IPS-15b (cell line): ENCODE results near the gene SRSF7.
"Not testable (repeated sequence)": the region's sequence is repeated elsewhere in the genome, so short reads cannot be mapped to it uniquely, and the experiment has no call there.

Source experiments
- H3K27me3 ChIP-seq: one replicate; pipeline ENCODE4 v1.6.1; 2013; ENCODE audit warnings: low read length; ENCODE audit not compliant: control insufficient read depth, insufficient read depth
- H3K36me3 ChIP-seq: one replicate; pipeline ENCODE4 v1.6.1; 2013; ENCODE audit warnings: low read length; ENCODE audit not compliant: control insufficient read depth, insufficient read depth
- H3K4me1 ChIP-seq: one replicate; pipeline ENCODE4 v1.6.1; 2013; ENCODE audit warnings: mild to moderate bottlenecking, low read length; ENCODE audit not compliant: control insufficient read depth, insufficient read depth
- H3K4me3 ChIP-seq: one replicate; pipeline ENCODE4 v1.5.1; 2013; ENCODE audit warnings: low read depth, low read length
- H3K9ac ChIP-seq: one replicate; pipeline ENCODE4 v1.6.1; 2013; ENCODE audit warnings: low read depth, mild to moderate bottlenecking, low read length
- H3K9me3 ChIP-seq: one replicate; pipeline ENCODE4 v1.6.1; 2013; ENCODE audit warnings: mild to moderate bottlenecking, low read length; ENCODE audit not compliant: control insufficient read depth, insufficient read depth

The SRSF7 gene

GRCh38 chr2:38708900-38709566, 42.1 kb downstream of the SRSF7 start:
- Histone ChIP-seq H3K27me3 (no peaks in the 10 kb centered on the region), H3K9ac (no peak overlapping the region), H3K9me3 (no peaks in the 10 kb centered on the region), H3K4me1 (no peaks in the 10 kb centered on the region), H3K4me3 (no peak overlapping the region), H3K36me3 (no peaks in the 10 kb centered on the region)

DNA sequence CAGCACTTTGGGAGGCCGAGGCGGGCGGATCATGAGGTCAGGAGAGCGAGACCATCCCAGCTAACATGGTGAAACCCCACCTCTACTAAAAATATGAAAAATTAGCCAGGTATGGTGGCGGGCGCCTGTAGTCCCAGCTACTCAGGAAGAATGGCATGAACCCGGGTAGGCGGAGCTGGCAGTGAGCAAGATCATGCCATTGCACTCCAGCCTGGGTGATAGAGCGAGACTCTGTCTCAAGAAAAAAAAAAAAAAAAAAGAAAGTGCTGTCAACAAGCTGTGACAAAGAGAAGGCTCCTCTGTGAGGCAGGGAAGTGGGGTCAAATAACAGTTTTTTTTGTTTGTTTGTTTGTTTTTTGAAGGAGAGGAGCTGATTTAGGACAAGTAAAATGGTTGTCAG, 42.7 kb downstream of the SRSF7 start:
- not testable (repeated sequence) for H3K27me3 ChIP-seq, H3K36me3 ChIP-seq, H3K9me3 ChIP-seq, H3K9ac ChIP-seq, H3K4me1 ChIP-seq, H3K4me3 ChIP-seq

DNA sequence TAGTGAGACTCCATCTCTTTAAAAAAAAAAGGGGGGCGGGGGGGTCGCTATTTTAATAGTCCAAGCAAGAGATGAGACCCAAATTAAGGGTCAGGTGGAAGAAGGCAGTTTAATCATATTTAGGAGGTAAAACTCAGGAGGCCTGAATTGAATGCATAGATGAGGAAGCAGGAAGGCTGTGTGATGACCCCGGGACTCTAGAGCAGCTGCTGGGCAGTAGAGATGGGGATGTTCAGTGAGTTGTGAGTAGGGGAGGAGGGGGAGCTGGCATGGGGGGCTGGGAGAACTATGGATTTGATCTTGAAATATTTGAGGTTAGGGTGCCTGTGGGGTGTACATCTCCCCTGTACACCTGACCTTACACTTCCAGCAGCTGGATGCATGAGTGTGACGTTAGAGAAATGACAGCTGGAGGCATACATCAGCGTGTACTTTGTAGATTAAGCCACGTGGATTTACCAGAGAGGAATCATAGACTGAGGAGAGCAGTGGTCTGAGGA, 44.3 kb downstream of the SRSF7 start:
- Histone ChIP-seq H3K9me3 (no peaks in the 10 kb centered on the region), H3K4me3 (no peak overlapping the region), H3K4me1 (no peaks in the 10 kb centered on the region), H3K27me3 (no peaks in the 10 kb centered on the region), H3K9ac (no peak overlapping the region), H3K36me3 (no peaks in the 10 kb centered on the region)

- Histone ChIP-seq H3K4me1 (no peaks in the 10 kb centered on the region), H3K27me3 (no peaks in the 10 kb centered on the region), H3K36me3 (no peaks in the 10 kb centered on the region), H3K9me3 (no peaks in the 10 kb centered on the region), H3K4me3 (no peak overlapping the region), H3K9ac (no peak overlapping the region)
These were observed 46.5 kb downstream of the SRSF7 start for GRCh38 chr2:38704664-38705063.

GRCh38 chr2:38703336-38703735, 47.8 kb downstream of the SRSF7 start:
- H3K9me3 ChIP-seq, H3K36me3 ChIP-seq, H3K4me1 ChIP-seq, H3K4me3 ChIP-seq, H3K9ac ChIP-seq, H3K27me3 ChIP-seq: not testable (repeated sequence)

DNA sequence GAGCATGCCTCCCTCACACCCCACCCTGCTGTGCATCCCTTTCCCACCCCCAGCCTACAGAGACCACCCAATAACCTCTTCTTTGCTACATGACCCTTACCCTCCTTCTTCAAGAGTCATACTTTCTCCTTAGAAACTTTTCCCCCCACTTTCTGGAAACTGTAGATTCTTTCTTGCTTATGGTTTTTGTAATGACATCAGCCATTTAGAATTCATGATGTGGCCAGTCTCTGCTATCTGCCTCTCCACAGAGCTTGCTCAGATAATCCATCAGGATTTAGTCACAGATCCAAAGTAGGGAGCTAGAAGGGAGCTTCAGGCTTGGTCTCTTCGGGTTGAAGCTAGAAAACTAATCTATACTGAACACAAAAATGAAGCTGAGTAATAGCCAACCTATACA, 48.7 kb downstream of the SRSF7 start:
- H3K36me3 ChIP-seq = no peaks in the 10 kb centered on the region
- no peaks in the 10 kb centered on the region for H3K9me3 ChIP-seq
- no peak overlapping the region for H3K4me3 ChIP-seq
- no peak overlapping the region for H3K9ac ChIP-seq
- no peaks in the 10 kb centered on the region for H3K4me1 ChIP-seq
- no peaks in the 10 kb centered on the region for H3K27me3 ChIP-seq

- H3K9me3 ChIP-seq = no peaks in the 10 kb centered on the region
- H3K4me3 ChIP-seq = no peak overlapping the region
- no peaks in the 10 kb centered on the region for H3K4me1 ChIP-seq
- H3K36me3 ChIP-seq = no peaks in the 10 kb centered on the region
- no peaks in the 10 kb centered on the region for H3K27me3 ChIP-seq
- H3K9ac ChIP-seq = no peak overlapping the region
These were observed 49.6 kb downstream of the SRSF7 start for GRCh38 chr2:38701542-38701941.

GRCh38 chr2:38700881-38701458, 50.2 kb downstream of the SRSF7 start:
- Histone ChIP-seq H3K27me3 (no peaks in the 10 kb centered on the region), H3K4me1 (no peaks in the 10 kb centered on the region), H3K4me3 (no peak overlapping the region), H3K9ac (no peak overlapping the region), H3K9me3 (no peaks in the 10 kb centered on the region), H3K36me3 (no peaks in the 10 kb centered on the region)

DNA sequence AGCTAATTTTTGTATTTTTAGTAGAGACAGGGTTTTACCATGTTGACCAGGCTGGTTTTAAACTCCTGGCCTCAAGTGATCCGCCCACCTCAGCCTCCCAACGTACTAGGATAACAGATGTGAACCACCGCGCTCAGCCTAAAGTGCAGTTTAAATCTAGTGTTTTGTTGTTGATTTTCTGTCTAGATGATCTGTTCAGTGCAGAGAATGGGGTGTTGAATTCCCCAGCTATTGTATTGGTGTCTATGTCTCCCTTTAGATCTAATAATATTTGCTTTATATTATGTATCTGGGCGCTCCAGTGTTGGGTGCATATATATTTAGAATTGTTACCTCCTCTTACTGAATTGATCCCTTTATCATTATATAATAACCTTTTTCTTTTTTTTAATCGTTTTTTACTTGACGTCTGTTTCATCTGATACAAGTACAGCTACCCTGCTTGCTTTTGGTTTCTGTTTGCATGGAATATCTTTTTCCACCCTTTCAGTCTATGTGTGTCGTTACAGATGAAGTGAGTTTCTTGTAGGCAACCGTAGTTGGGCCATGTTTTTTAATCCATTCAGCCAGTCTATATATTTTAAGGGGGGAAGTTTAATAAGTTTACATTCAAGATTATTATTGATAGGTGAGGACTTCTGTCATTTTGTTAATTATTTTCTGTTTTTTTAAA, 50.9 kb downstream of the SRSF7 start:
- Histone ChIP-seq H3K9ac (no peak overlapping the region), H3K27me3 (no peaks in the 10 kb centered on the region)

GRCh38 chr2:38698467-38699003, 52.6 kb downstream of the SRSF7 start:
- Histone ChIP-seq H3K9ac (no peak overlapping the region), H3K4me1 (no peaks in the 10 kb centered on the region), H3K4me3 (no peak overlapping the region), H3K36me3 (no peaks in the 10 kb centered on the region), H3K27me3 (no peaks in the 10 kb centered on the region), H3K9me3 (no peaks in the 10 kb centered on the region)

More for the DNA sequence above, 50.9 kb downstream of the SRSF7 start:
- no peaks in the 10 kb centered on the region for H3K9me3 ChIP-seq
- H3K4me3 ChIP-seq = no peak overlapping the region
- H3K36me3 ChIP-seq = no peaks in the 10 kb centered on the region
- H3K4me1 ChIP-seq = no peaks in the 10 kb centered on the region

DNA sequence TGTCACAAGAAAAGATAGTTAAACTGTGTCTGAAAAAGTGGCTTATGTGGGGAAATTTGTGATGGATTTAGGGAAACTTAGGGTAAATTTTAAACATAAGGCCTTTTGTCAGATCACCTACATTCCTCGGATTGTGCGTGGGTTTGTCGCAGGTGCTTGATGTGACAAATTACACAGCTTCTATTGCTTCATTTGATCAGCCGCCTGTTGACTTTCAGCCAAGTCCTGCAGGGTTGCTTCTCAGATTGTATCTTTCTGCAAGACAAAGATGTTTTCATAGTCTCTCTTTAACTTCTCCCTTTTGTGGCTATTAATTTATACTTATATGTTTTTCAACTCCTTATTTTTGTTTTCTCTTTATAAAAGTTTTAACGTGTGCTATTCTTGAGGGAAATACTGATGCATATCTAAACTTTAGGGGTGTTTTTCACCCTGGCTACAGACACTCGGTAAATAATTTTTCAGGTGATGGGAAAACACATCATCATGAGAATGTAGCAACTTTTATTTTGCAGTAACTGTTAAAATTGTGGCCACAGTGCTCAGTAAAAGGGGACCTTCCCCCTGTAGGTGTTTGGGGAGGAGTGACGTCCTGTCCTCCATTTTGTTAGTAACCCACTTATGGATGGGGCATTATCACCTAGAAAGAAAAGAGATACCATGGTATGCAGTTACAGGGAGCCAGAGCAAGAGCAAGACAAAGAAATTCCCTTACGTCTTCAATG, 53.9 kb downstream of the SRSF7 start:
- H3K4me1 ChIP-seq = no peaks in the 10 kb centered on the region
- H3K4me3 ChIP-seq = no peak overlapping the region
- H3K9me3 ChIP-seq = no peaks in the 10 kb centered on the region
- H3K36me3 ChIP-seq = no peaks in the 10 kb centered on the region
- no peaks in the 10 kb centered on the region for H3K27me3 ChIP-seq
- no peak overlapping the region for H3K9ac ChIP-seq
